DMS79 (cell line): ENCODE measurements around the gene CCDC97.
A peak's percentile ranks its signal among the peaks of the same experiment; 100 is the strongest.
"Not testable (repeated sequence)": the region's sequence is repeated elsewhere in the genome, so short reads cannot be mapped to it uniquely, and the experiment has no call there.

Experiments
- DNase-seq: peaks from one replicate; lab custom pipeline; 2025; lab: John Stamatoyannopoulos, UW

Gene CCDC97

GRCh38 chr19:41364524-41365391 lies 54.8 kb downstream of the CCDC97 start:
- DNase-seq, result no peak

DNA sequence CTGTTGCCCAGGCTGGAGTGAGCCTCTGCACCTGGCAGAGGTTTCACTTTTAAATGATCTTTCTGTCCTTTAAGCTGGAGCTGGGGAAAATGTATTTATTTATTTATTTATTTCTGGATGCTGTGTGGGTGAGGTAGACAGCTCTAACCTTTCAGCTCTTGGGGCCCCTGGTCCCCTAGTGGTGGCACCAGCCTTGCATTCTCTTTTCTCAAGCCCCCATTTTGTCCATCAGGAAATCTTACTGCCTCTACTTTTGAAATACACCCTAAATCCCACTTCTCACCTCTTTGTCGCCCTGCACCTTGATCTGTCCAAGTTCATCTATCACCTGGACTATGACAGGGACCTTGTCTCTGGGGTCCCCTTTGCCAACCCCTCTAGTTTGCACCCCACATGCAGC lies 56.1 kb downstream of the CCDC97 start:
- DNase-seq, result no peak

DNA sequence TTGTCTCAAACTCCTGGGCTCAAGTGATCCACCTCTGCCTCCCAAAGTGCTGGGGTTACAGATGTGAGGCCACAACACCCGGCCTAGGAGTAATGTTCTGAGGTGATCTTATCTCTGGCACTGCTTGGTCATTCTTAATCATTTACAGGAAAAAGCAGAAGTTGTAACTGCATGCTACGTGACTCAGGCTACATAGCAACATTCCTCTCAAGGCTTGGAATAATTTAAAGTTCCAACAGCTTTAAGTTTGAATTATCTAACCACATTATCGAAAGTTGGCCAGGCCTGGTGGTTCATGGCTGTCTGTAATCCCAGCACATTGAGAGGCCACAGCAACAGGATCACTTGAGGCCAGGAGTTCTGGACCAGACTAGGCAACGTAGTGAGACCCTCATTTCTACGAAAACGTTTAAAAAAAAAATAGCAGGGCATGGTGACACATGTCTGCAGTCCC lies 57.9 kb downstream of the CCDC97 start:
- DNase-seq, result no peak

- DNase-seq, result no peak
Measured at GRCh38 chr19:41369769-41370168, 59.8 kb downstream of the CCDC97 start.

GRCh38 chr19:41371119-41371518 lies 61.1 kb downstream of the CCDC97 start:
- not testable (repeated sequence) for DNase-seq

DNA sequence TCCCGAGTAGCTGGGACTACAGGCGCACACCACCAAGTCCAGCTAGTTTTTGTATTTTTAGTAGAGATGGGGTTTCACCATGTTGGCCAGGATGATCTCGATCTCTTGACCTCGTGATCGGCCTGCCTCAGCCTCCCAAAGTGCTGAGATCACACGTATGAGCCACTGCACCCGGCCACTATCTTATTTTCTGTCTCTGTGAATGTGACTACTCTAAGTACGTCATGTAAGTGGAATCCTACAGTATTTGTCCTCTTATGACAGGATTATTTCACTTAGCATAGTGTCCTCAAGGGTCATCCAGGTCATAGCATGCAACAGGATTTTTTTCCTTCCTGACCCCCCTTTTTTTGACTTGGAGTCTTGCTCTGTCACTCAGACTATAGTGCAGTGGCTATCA lies 61.6 kb downstream of the CCDC97 start:
- DNase-seq, result no peak

GRCh38 chr19:41372501-41372900 lies 62.5 kb downstream of the CCDC97 start:
- DNase-seq, result no peak

DNA sequence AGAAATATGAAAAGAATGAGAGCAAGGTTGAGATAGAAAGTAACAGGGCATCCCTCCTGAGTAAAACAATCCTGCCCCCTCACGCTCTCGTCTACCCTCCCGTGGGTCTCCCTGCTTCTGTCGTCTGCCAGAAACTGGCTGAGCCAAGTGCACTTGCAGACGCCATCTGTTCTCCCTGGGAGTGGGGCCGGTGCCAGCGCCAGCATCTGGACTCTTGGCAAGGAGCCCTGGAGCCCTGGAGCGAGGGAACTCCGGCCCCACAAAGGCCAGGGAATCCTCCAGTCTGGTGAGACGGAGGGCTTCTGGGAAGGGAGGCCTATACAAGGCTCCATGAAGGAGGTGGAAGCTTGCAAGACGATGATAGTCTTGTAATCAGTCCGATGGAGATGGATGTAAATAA lies 64.0 kb downstream of the CCDC97 start:
- peak; percentile 92 for DNase-seq
